CD4-positive, alpha-beta memory T cell (primary cell): ENCODE data around the gene ALDOC. TPM values are rescaled to one million over a fixed set of nuclear protein-coding genes. Genes with fewer than 3 reads are reported as not detected.
"Not testable (repeated sequence)": the region's sequence is repeated elsewhere in the genome, so short reads cannot be mapped to it uniquely, and the experiment has no call there.

ENCODE experiments used
- CTCF ChIA-PET: fragments of 350-600 bp; sonication (Branson Sonifier 250); formaldehyde crosslinking; loops from one replicate; lab custom pipeline; 2021; ENCODE audit warnings: inconsistent platforms; ENCODE audit not compliant: partially characterized antibody; lab: Charles Lee
- POLR2A ChIA-PET: fragments of 350-600 bp; sonication (Branson Sonifier 250); formaldehyde crosslinking; loops from one replicate; lab custom pipeline; 2021; ENCODE audit not compliant: partially characterized antibody; lab: Charles Lee
- DNase-seq, 5 donors: peaks; one replicate each; pipeline versions ENCODE4 v3.0.0 to v3.0.0-alpha.2; 2020 to 2022; ENCODE audit warnings: mixed read lengths in 1 of 5
- H3K27ac ChIP-seq: one replicate; pipeline ENCODE4 v1.7.0; 2013; ENCODE audit warnings: low read depth, low read length
- H3K27me3 ChIP-seq: 2 replicates; pipeline ENCODE4 v1.7.0; 2013; ENCODE audit warnings: mild to moderate bottlenecking, low read length, moderate library complexity; ENCODE audit not compliant: insufficient read depth
- H3K36me3 ChIP-seq: 2 replicates; pipeline ENCODE4 v1.7.0; 2013; ENCODE audit warnings: mild to moderate bottlenecking, low read length, moderate library complexity; ENCODE audit not compliant: insufficient read depth
- H3K4me1 ChIP-seq: 2 replicates; pipeline ENCODE4 v1.7.0; 2013; ENCODE audit warnings: mild to moderate bottlenecking, low read length, moderate library complexity; ENCODE audit not compliant: insufficient read depth
- H3K4me3 ChIP-seq, 2 donors: one replicate each; pipeline ENCODE4 v1.7.0; 2013; ENCODE audit warnings: low read length in 2 of 2, mild to moderate bottlenecking in 1 of 2
- H3K9me3 ChIP-seq, 2 donors: one replicate each; pipeline ENCODE4 v1.7.0; 2013; ENCODE audit warnings: low read length in 2 of 2, control low read depth in 1 of 2; ENCODE audit not compliant: control insufficient read depth in 1 of 2
- H3K27ac Mint-ChIP-seq, 7 donors: one replicate each; pipeline ENCODE4 v1.8.0; 2020 to 2021; ENCODE audit warnings: mixed read lengths in 7 of 7, mild to moderate bottlenecking in 6 of 7, inconsistent platforms in 3 of 7, moderate library complexity in 3 of 7
- H3K27me3 Mint-ChIP-seq, 2 donors: one replicate each; pipeline ENCODE4 v1.8.0; 2020 to 2021; ENCODE audit warnings: mixed read lengths in 2 of 2
- H3K36me3 Mint-ChIP-seq, 2 donors: one replicate each; pipeline ENCODE4 v1.8.0; 2020 to 2021; ENCODE audit warnings: mixed read lengths in 2 of 2, inconsistent platforms in 1 of 2, mild to moderate bottlenecking in 1 of 2
- H3K4me1 Mint-ChIP-seq, 4 donors: one replicate each; pipeline ENCODE4 v1.8.0; 2020 to 2021; ENCODE audit warnings: mixed read lengths in 4 of 4, mild to moderate bottlenecking in 1 of 4
- H3K4me3 Mint-ChIP-seq, 8 donors: one replicate each; pipeline ENCODE4 v1.8.0; 2020 to 2021; ENCODE audit warnings: mixed read lengths in 8 of 8, mild to moderate bottlenecking in 7 of 8, moderate library complexity in 6 of 8, inconsistent platforms in 3 of 8
- H3K9me3 Mint-ChIP-seq, 8 donors: one replicate each; pipeline ENCODE4 v1.8.0; 2020 to 2021; ENCODE audit warnings: mixed read lengths in 8 of 8, mild to moderate bottlenecking in 5 of 8, inconsistent platforms in 3 of 8, moderate library complexity in 1 of 8
- intact Hi-C: fragments of 100-400 bp; cut with micrococcal nuclease; formaldehyde crosslinking; loops from one replicate; pipeline ENCODE4 v1.15.1; 2023
- polyA plus RNA-seq, 2 donors: library from polyadenylated mRNA; unstranded; fragments of 300-500 nt; fragmentation: Illumina TruSeq; gene quantifications; one replicate each; pipeline ENCODE4 v1.2.3, GENCODE V29; 2021
- total RNA-seq, 2 experiments: library from RNA; stranded (reverse); gene quantifications; one replicate each; pipeline ENCODE4 v1.2.3, GENCODE V29; 2021

ALDOC gene
- total and polyA plus RNA-seq, 4 experiments from 2014 or later: 30.1 to 62.2 (median 41.9) TPM

GRCh38 chr17:28615260-28615940 lies 38.7 kb upstream of the ALDOC start:
- ChIA-PET CTCF (interaction anchor here (1.1 to 6.8 kb wide), 2 partner anchors 68 to 119 kb away, joined by 3 to 51 read pairs; no protein-coding TSS in a partner anchor), POLR2A (interaction anchor here (1.5 kb wide), 1 partner anchor 30 kb away, joined by 4 read pairs; the partner anchor contains the start of gene BLTP2)
- Histone ChIP-seq H3K36me3 (peaks cover 50% of the 10 kb centered on the region), H3K27me3 (no peaks in the 10 kb centered on the region), H3K4me3 (no peak overlapping the region), H3K4me1 (no peaks in the 10 kb centered on the region), H3K9me3 (no peaks in the 10 kb centered on the region), H3K27ac (no peak overlapping the region)
- no peaks in the 10 kb centered on the region for H3K27me3 Mint-ChIP-seq
- H3K9me3 Mint-ChIP-seq: no peaks in the 10 kb centered on the region
- no peak overlapping the region for H3K4me3 Mint-ChIP-seq
- no peak for DNase-seq
- no peak overlapping the region for H3K27ac Mint-ChIP-seq
- peaks cover 4 to 13% (median 10%) of the 10 kb centered on the region in 4 donors for H3K4me1 Mint-ChIP-seq
- intact Hi-C loops: no loop called here
- peaks cover 44 to 82% of the 10 kb centered on the region in 2 donors for H3K36me3 Mint-ChIP-seq

GRCh38 chr17:28613931-28614381 lies 37.3 kb upstream of the ALDOC start, which contains the start of gene RSKR:
TSS of gene RSKR (minus strand) at chr17:28614185. CDS start at chr17:28614161, 24 bp downstream.
- peaks cover 37% of the 10 kb centered on the region for H3K36me3 ChIP-seq

GRCh38 chr17:28612936-28613872 lies 36.5 kb upstream of the ALDOC start:
- H3K27ac ChIP-seq: no peak overlapping the region
- peaks cover 29 to 63% of the 10 kb centered on the region in 2 donors for H3K36me3 Mint-ChIP-seq
- peaks cover 30% of the 10 kb centered on the region for H3K36me3 ChIP-seq
- H3K4me1 ChIP-seq: no peaks in the 10 kb centered on the region
- H3K4me3 ChIP-seq: no peak overlapping the region
- peak in 4 of 5 donors; percentile 19 to 40 (median 40) for DNase-seq
- no peaks in the 10 kb centered on the region for H3K9me3 Mint-ChIP-seq
- ChIA-PET CTCF (interaction anchor here (0.7 to 6.8 kb wide), 19 partner anchors 9 to 196 kb away, joined by 3 to 51 read pairs (median 3); partner anchors contain the start of genes ALDOC and PIGS), POLR2A (interaction anchor here (0.6 to 1.8 kb wide), 6 partner anchors 11 to 118 kb away, joined by 3 to 11 read pairs (median 4); partner anchors contain the start of genes ALDOC and PIGS)
- H3K9me3 ChIP-seq: no peaks in the 10 kb centered on the region
- H3K27ac Mint-ChIP-seq: peak overlapping the region in 6 of 7 donors; percentile 24 to 65 (median 36)
- intact Hi-C loops: loop anchor here (1.0 kb wide), 1 partner anchor 65 kb away; no protein-coding TSS in a partner anchor
- H3K4me1 Mint-ChIP-seq: peaks cover 4 to 13% (median 10%) of the 10 kb centered on the region in 4 donors
- no peaks in the 10 kb centered on the region for H3K27me3 Mint-ChIP-seq
- no peak overlapping the region for H3K4me3 Mint-ChIP-seq
- H3K27me3 ChIP-seq: no peaks in the 10 kb centered on the region

More at GRCh38 chr17:28613931-28614381, 37.3 kb upstream of the ALDOC start, which contains the start of gene RSKR:
- Histone ChIP-seq H3K27me3 (no peaks in the 10 kb centered on the region), H3K4me3 (no peak within 1 kb of the TSS), H3K4me1 (no peaks in the 10 kb centered on the region), H3K9me3 (no peaks in the 10 kb centered on the region), H3K27ac (no peak within 1 kb of the TSS)
- intact Hi-C loops: loop anchor here (1.0 kb wide), 1 partner anchor 66 kb away; no protein-coding TSS in a partner anchor
- ChIA-PET POLR2A (interaction anchor here (1.2 to 1.8 kb wide), 3 partner anchors 16 to 119 kb away, joined by 4 to 9 read pairs (median 4); partner anchors contain the start of gene PIGS), CTCF (interaction anchor here (1.0 to 6.8 kb wide), 5 partner anchors 8 to 118 kb away, joined by 3 to 51 read pairs (median 8); partner anchors contain the start of gene PIGS)
- H3K36me3 Mint-ChIP-seq: peaks cover 34 to 70% of the 10 kb centered on the region in 2 donors
- no peak within 1 kb of the TSS for H3K4me3 Mint-ChIP-seq
- no peak for DNase-seq
- peaks cover 4 to 13% (median 10%) of the 10 kb centered on the region in 4 donors for H3K4me1 Mint-ChIP-seq
- no peaks in the 10 kb centered on the region for H3K9me3 Mint-ChIP-seq
- peak within 1 kb of the TSS; percentile 24 to 65 (median 36) for H3K27ac Mint-ChIP-seq
- no peaks in the 10 kb centered on the region for H3K27me3 Mint-ChIP-seq

- H3K27me3 ChIP-seq: no peaks in the 10 kb centered on the region
- peaks cover 4 to 13% (median 10%) of the 10 kb centered on the region in 4 donors for H3K4me1 Mint-ChIP-seq
- H3K9me3 ChIP-seq: no peaks in the 10 kb centered on the region
- no peaks in the 10 kb centered on the region for H3K4me1 ChIP-seq
- H3K27ac Mint-ChIP-seq: peak overlapping the region; percentile 17 to 78 (median 53)
- peaks cover 27 to 60% of the 10 kb centered on the region in 2 donors for H3K36me3 Mint-ChIP-seq
- intact Hi-C loops: no loop called here
- no peaks in the 10 kb centered on the region for H3K27me3 Mint-ChIP-seq
- H3K4me3 Mint-ChIP-seq: no peak overlapping the region
- ChIA-PET CTCF (interaction anchor here (0.7 to 6.8 kb wide), 20 partner anchors 10 to 196 kb away, joined by 3 to 51 read pairs (median 3); partner anchors contain the start of genes ALDOC and PIGS), POLR2A (interaction anchor here (0.6 to 1.6 kb wide), 5 partner anchors 11 to 117 kb away, joined by 3 to 11 read pairs (median 4); partner anchors contain the start of genes ALDOC and PIGS)
- H3K9me3 Mint-ChIP-seq: no peaks in the 10 kb centered on the region
- H3K36me3 ChIP-seq: peaks cover 29% of the 10 kb centered on the region
- no peak for DNase-seq
- no peak overlapping the region for H3K4me3 ChIP-seq
- H3K27ac ChIP-seq: no peak overlapping the region
Measured at GRCh38 chr17:28612531-28612930, 35.8 kb upstream of the ALDOC start.

- Mint-ChIP-seq H3K4me1 (peaks cover 4 to 13% (median 10%) of the 10 kb centered on the region in 4 donors), H3K27me3 (no peaks in the 10 kb centered on the region), H3K9me3 (no peaks in the 10 kb centered on the region), H3K36me3 (peaks cover 10 to 38% of the 10 kb centered on the region in 2 donors), H3K4me3 (no peak overlapping the region), H3K27ac (peak overlapping the region in 4 of 7 donors; percentile 12 to 77 (median 65))
- H3K27me3 ChIP-seq: no peaks in the 10 kb centered on the region
- CTCF ChIA-PET: interaction anchor here (0.8 to 6.8 kb wide), 7 partner anchors 12 to 114 kb away, joined by 3 to 51 read pairs (median 3); partner anchors contain the start of gene PIGS
- POLR2A ChIA-PET: interaction anchor here (2.2 kb wide), 1 partner anchor 11 kb away, joined by 12 read pairs; the partner anchor contains the start of gene SPAG5
- intact Hi-C loops: no loop called here
- H3K9me3 ChIP-seq: no peaks in the 10 kb centered on the region
- no peak for DNase-seq
- H3K4me1 ChIP-seq: no peaks in the 10 kb centered on the region
- H3K27ac ChIP-seq: no peak overlapping the region
- H3K36me3 ChIP-seq: peaks cover 7% of the 10 kb centered on the region
- no peak overlapping the region for H3K4me3 ChIP-seq
Measured at GRCh38 chr17:28610376-28610775, 33.7 kb upstream of the ALDOC start.

GRCh38 chr17:28604031-28604430 lies 27.3 kb upstream of the ALDOC start:
- DNase-seq, H3K27me3 ChIP-seq, H3K4me1 ChIP-seq, CTCF ChIA-PET, H3K4me1 Mint-ChIP-seq, intact Hi-C loops, H3K36me3 ChIP-seq, H3K27ac Mint-ChIP-seq, POLR2A ChIA-PET, H3K4me3 Mint-ChIP-seq, H3K27me3 Mint-ChIP-seq, H3K36me3 Mint-ChIP-seq, H3K27ac ChIP-seq, H3K4me3 ChIP-seq, H3K9me3 Mint-ChIP-seq, H3K9me3 ChIP-seq: not testable (repeated sequence)
